ENCODE data around the gene SNTG2.
"Not testable (repeated sequence)": the region's sequence is repeated elsewhere in the genome, so short reads cannot be mapped to it uniquely, and the experiment has no call there.

The SNTG2 gene

GRCh38 chr2:950080-950966, at the start of gene SNTG2:
SNTG2 (plus strand) TSS chr2:950849; CDS start chr2:950997, 148 bp downstream.
- DNase-seq (ENCODE audit: low read depth in 2 of 2): peak in 1 of 2 donors; percentile 38

GRCh38 chr2:902584-902983, 48.1 kb upstream of the SNTG2 start:
- DNase-seq (ENCODE audit: low read depth in 2 of 2): no peak

GRCh38 chr2:903223-903900, 47.3 kb upstream of the SNTG2 start:
- no peak for DNase-seq (ENCODE audit: low read depth in 2 of 2)

- no peak for DNase-seq (ENCODE audit: low read depth in 2 of 2)
Measured at GRCh38 chr2:904246-905024, 46.2 kb upstream of the SNTG2 start.

- DNase-seq (ENCODE audit: low read depth in 2 of 2): no peak
Measured at GRCh38 chr2:905091-905832, 45.4 kb upstream of the SNTG2 start.

- no peak for DNase-seq (ENCODE audit: low read depth in 2 of 2)
Measured at GRCh38 chr2:905833-906140, 44.9 kb upstream of the SNTG2 start.

GRCh38 chr2:907706-908105, 42.9 kb upstream of the SNTG2 start:
- DNase-seq (ENCODE audit: low read depth in 2 of 2): no peak

GRCh38 chr2:908568-908967, 42.1 kb upstream of the SNTG2 start:
- no peak for DNase-seq (ENCODE audit: low read depth in 2 of 2)

GRCh38 chr2:909764-910379, 40.8 kb upstream of the SNTG2 start:
- not testable (repeated sequence) for DNase-seq (ENCODE audit: low read depth in 2 of 2)

- DNase-seq (ENCODE audit: low read depth in 2 of 2): no peak
Measured at GRCh38 chr2:910698-911097, 40.0 kb upstream of the SNTG2 start.

- no peak for DNase-seq (ENCODE audit: low read depth in 2 of 2)
Measured at GRCh38 chr2:915979-916378, 34.7 kb upstream of the SNTG2 start.

GRCh38 chr2:916935-917334, 33.7 kb upstream of the SNTG2 start:
- no peak for DNase-seq (ENCODE audit: low read depth in 2 of 2)

GRCh38 chr2:919672-920071, 31.0 kb upstream of the SNTG2 start:
- DNase-seq (ENCODE audit: low read depth in 2 of 2): no peak

GRCh38 chr2:920573-920972, 30.1 kb upstream of the SNTG2 start:
- no peak for DNase-seq (ENCODE audit: low read depth in 2 of 2)

- no peak for DNase-seq (ENCODE audit: low read depth in 2 of 2)
Measured at GRCh38 chr2:920999-921398, 29.6 kb upstream of the SNTG2 start.

- no peak for DNase-seq (ENCODE audit: low read depth in 2 of 2)
Measured at GRCh38 chr2:922185-922584, 28.5 kb upstream of the SNTG2 start.

GRCh38 chr2:923832-924601, 26.6 kb upstream of the SNTG2 start:
- DNase-seq (ENCODE audit: low read depth in 2 of 2): no peak

GRCh38 chr2:924701-925100, 25.9 kb upstream of the SNTG2 start:
- DNase-seq (ENCODE audit: low read depth in 2 of 2): no peak

GRCh38 chr2:925309-925708, 25.3 kb upstream of the SNTG2 start:
- no peak for DNase-seq (ENCODE audit: low read depth in 2 of 2)

GRCh38 chr2:925711-926110, 24.9 kb upstream of the SNTG2 start:
- no peak for DNase-seq (ENCODE audit: low read depth in 2 of 2)

Measured in stimulated activated CD8-positive, alpha-beta memory T cell treated with anti-CD3 and anti-CD28 coated beads, Interleukin-15, amount 100 ng/mL, for 48 hours (primary cell).